ENCODE measurements around the gene UBXN11.

Gene UBXN11, protein sequence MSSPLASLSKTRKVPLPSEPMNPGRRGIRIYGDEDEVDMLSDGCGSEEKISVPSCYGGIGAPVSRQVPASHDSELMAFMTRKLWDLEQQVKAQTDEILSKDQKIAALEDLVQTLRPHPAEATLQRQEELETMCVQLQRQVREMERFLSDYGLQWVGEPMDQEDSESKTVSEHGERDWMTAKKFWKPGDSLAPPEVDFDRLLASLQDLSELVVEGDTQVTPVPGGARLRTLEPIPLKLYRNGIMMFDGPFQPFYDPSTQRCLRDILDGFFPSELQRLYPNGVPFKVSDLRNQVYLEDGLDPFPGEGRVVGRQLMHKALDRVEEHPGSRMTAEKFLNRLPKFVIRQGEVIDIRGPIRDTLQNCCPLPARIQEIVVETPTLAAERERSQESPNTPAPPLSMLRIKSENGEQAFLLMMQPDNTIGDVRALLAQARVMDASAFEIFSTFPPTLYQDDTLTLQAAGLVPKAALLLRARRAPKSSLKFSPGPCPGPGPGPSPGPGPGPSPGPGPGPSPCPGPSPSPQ

DNA sequence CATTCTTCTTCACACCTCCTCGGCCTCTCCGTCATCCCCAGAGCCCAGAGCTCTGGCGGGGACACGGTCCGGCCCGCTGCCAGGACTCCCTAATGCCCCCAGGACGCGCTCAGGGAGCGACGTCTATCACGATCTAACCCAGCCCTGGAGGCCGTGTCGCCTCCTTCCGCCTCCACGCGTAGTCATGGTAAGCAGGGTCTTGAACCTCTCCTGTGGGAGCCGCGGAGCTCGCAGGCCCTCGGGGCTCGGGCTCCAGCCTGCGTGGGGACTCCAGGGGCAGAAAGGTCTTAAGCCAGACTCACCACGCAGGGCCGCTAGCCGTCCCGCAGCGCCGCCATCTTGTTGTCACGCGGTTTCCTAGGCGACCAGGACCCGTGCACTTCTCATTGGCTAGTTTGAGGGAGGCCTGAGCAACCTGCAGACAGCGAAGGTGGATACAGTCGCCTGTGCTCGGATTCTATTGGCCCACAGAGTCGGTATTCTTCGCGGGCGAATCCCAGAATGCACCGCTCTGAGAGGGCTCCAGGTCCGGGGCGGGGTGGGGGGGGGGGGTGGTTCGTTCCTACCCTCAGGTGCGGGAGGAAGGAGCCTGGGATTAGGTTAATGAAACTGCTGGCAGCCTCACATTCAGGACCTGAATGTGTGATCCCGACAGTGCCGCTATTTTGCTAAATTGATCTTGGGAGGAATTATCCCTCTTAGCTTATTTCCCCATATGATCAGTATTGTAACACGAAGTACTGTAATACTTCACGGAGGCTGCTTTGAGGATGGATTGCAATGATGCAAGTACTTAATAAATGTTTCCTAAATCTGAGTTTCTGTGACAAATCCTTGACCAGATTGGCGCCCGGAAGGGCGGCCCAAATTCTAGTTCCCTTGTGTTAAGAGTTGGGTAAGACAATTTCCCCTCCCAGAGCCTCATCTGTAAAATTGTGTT is at the start of gene UBXN11:
Gene UBXN11, minus strand, starts transcription at position 347 of the 940 bp plus-strand sequence. CDS start 3,753 bp downstream, outside the sequence.
- in situ Hi-C loops (cut with MboI; ENCODE audit: low sequenced_read_pairs), result no loop called here

DNA sequence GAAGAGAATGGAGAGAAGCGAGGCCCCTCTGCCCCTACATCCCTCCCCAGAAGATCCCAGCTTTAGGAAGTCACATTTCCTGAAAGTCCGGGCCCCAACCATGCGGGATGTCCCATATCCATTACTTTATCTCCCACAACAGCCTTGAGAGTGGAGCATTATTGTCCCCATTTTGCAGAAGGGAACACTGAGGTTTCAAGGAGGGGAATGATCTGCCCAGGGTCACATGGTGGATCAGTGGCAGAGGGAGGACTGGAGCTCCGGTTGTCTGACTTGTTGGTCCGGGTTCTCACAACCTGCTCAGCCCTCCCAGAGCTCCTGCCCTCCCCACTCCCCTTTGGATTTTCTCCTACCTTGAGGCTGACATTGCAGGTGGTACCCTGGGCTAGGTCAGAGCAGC is 49.7 kb upstream of the UBXN11 start:
- in situ Hi-C loops (cut with MboI; ENCODE audit: low sequenced_read_pairs), result no loop called here

GRCh38 chr1:26354972-26355371 is 48.5 kb upstream of the UBXN11 start:
- in situ Hi-C loops (cut with MboI; ENCODE audit: low sequenced_read_pairs), result no loop called here

GRCh38 chr1:26353976-26354820 is 47.8 kb upstream of the UBXN11 start, which contains the start of gene CRYBG2:
Gene CRYBG2 (minus strand): TSS chr1:26354130. CDS start chr1:26346657, 7,473 bp downstream.
- in situ Hi-C loops (cut with MboI; ENCODE audit: low sequenced_read_pairs), result no loop called here

GRCh38 chr1:26353210-26353859 is 46.9 kb upstream of the UBXN11 start:
- in situ Hi-C loops (cut with MboI; ENCODE audit: low sequenced_read_pairs), result no loop called here

- in situ Hi-C loops (cut with MboI; ENCODE audit: low sequenced_read_pairs), result no loop called here
Measured at GRCh38 chr1:26352338-26352679, 45.9 kb upstream of the UBXN11 start.

DNA sequence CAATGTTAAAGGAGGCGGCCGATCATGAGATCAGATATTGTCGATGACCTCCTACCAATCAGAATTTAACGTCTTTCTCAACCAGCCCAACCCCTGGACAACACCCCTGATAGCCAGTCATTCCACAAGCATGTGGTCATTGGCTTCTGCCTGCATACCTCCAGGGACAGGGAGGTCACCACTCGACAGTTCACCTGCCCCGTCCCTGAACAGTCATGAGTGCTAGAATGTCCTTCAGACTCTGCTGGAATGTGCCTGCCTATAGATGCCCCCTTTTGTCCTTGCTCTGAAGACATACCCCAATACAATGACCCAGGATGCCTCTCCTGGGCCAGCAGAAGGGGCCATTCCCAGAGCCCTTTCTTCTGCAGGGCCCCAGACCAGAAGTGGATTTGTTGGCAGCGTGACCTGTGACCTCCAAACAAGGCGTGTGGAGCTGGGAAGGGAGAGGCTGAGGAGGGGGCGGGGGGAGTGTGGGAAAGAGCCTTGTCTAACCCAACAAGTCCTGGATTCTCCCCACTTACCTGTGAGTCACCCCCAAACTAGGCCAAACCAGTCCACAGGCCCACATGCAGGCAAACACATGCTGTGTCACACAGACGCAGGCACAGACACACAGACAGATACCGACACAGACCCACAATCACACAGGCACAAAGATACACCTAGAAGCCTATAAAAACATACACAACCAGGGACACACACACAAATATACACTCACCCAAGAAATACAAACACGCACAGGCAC is 45.3 kb upstream of the UBXN11 start:
- in situ Hi-C loops (cut with MboI; ENCODE audit: low sequenced_read_pairs), result no loop called here

DNA sequence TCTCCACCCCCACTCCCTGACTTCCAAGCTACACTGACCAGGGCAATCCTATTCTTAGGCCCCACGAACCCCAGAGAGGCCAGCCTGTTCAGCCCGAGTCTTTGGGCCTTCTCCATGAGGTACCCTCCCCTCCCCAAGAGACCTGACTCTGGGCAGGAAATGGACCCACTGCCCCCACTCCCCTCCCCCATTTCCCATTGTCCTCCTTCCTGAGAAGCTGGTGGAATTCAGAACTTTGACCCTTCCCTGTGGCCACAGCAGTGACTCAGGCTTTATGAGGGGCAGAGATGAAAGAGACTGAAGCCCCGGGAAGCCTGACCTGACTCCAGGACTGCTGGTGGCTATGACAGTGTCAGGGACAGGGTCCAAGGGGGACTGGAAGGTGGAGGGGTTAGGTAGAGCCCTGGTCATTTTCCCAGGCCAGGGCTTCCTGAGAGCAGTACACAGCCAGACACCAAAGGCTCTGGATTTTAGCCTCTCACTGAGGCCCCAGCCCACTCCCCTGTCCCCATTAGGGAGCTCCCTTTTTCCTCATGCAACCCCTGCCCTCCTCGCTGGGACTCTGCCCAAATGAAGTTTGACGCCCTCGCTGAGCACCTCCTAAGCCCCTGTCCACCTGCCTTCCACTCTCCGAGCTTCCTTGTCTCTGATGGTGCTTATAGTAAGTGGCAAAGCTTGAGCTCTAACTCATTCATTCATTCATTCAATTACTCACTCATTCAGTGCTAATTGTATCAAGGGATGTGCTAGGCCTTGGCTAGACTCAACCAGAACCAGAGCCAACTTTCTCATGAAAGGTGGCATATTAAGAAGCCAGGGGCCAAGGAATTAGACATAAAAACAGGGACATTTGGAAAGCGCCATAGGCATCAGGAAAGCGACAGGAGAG is 44.5 kb upstream of the UBXN11 start:
- in situ Hi-C loops (cut with MboI; ENCODE audit: low sequenced_read_pairs), result no loop called here

DNA sequence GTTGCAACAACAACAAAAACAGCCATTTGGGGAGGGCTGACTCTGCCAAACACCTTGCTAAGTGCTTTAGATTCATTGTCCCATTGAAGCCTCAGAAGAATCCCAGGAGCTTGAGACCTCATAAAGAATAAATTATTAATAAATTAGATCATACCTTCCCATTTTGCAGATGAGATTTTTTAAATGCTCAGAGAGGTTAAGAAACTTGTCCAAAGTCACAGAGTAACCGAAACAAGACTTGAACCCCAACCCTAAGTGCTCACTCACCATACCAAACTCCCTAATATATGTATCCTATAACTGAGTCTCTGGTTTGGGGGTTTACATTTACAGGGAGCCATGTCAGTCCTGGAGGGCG is 43.9 kb upstream of the UBXN11 start:
- in situ Hi-C loops (cut with MboI; ENCODE audit: low sequenced_read_pairs), result no loop called here

- in situ Hi-C loops (cut with MboI; ENCODE audit: low sequenced_read_pairs), result no loop called here
Measured at GRCh38 chr1:26349877-26350244, 43.4 kb upstream of the UBXN11 start.

DNA sequence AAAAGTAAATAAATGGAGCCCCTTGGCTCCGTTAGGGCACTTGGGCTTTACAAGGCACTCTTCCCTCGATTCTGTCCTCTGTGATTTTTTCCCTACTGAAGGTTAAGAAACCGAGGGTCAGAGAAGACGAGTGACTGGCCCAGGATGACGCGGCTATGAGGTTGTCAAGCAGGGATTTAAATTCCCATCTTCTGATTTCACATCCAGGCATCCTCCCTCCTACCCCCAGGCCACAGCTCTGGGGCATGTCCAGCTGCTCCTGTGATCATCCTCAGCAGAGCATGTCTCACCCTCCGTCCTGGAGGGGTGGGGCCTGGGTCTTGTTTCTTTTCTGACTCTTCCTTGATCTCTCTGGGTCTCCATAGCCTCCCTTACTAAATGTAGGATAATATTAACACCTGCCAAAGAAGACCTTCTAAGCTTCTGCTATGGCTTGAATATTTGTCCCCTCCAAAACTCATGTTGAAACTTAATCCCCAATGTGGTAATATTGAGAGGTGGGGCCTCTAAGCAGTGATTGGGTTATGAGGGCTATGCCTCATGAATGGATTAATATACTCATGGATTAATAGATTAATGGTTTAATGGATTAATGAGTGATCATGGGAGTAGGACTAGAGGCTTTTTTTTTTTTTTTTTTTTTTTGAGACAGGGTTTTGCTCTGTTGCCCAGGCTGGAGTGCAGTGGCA is 42.9 kb upstream of the UBXN11 start:
- in situ Hi-C loops (cut with MboI; ENCODE audit: low sequenced_read_pairs), result no loop called here

- in situ Hi-C loops (cut with MboI; ENCODE audit: low sequenced_read_pairs), result no loop called here
Measured at GRCh38 chr1:26346274-26347033, 40.0 kb upstream of the UBXN11 start.

DNA sequence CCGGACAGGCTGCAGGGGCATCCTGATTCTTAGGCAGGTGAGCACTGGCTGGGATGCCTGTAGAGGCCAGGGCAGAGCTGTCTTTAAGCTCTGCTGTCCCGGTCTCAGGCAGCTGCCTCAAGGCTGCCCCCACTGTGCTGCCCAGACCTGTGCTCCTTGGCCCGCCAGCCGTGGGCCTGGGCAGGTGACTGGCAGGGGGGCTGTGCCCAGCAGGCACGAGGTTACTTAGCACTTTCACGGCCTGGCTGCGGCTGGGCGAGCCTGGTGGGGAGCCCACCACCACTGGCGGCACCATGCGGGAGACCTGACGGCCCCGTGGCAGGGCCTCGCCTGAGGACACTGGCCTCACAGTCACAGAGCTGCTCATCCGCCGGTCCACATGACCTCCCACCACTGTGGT is 39.3 kb upstream of the UBXN11 start:
- in situ Hi-C loops (cut with MboI; ENCODE audit: low sequenced_read_pairs), result no loop called here

GRCh38 chr1:26344147-26344920 is 37.9 kb upstream of the UBXN11 start:
- in situ Hi-C loops (cut with MboI; ENCODE audit: low sequenced_read_pairs), result no loop called here

DNA sequence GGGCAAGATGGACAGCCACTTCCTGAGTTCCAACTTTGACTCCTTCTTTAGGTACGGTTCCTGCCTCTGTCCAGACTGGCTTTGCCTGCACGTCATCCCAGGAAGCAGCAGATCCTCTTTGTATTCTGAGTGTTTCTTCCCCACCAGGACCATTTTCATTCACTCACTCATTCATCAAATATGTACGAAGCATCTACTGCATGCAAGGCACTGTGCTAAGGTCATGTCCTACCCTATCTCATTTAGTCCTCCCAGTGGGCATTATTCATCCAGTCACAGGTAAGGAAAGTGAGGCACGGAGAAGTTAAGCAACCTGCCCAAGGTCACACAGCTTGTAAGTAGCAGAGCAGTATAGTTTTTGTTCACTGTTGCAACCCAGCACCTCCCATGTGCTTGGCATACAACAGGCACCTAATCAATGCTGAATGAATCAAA is 33.6 kb upstream of the UBXN11 start:
- in situ Hi-C loops (cut with MboI; ENCODE audit: low sequenced_read_pairs), result no loop called here

DNA sequence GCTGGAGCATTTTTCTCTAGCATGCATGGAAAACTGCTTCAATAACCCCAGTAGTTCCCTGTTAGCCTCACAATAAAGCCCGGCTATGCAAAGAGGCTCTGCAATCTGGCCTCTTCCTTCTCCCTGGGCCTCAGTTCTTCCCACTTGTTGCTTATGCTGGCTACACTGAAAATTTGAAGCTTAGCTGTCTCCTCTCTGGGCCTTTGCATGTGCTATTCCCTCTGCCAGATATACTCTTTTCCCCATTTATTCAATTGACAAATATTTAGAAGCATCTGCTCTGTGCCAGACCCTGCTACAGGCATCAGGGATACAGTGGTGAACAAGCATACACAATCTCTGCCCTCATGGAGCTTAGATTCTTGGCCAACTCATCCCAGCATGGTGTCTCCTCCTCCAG is 32.2 kb upstream of the UBXN11 start:
- in situ Hi-C loops (cut with MboI; ENCODE audit: low sequenced_read_pairs), result no loop called here

GRCh38 chr1:26337625-26338024 is 31.2 kb upstream of the UBXN11 start:
- in situ Hi-C loops (cut with MboI; ENCODE audit: low sequenced_read_pairs), result no loop called here
